Fibroblast of skin of back (primary cell): ENCODE measurements around the gene EXOC4.
"Not testable (repeated sequence)": the region's sequence is repeated elsewhere in the genome, so short reads cannot be mapped to it uniquely, and the experiment has no call there.

Source experiments
- DNase-seq: peaks from one replicate; pipeline ENCODE4 v3.0.0-alpha.2; 2013

The EXOC4 gene

GRCh38 chr7:133888061-133888930 is 635.4 kb downstream of the EXOC4 start:
- DNase-seq = no peak

GRCh38 chr7:133904776-133905175 is 651.9 kb downstream of the EXOC4 start:
- no peak for DNase-seq

- DNase-seq = not testable (repeated sequence)
Measured at GRCh38 chr7:133906553-133906952, 653.7 kb downstream of the EXOC4 start.

GRCh38 chr7:133910761-133911160 is 657.9 kb downstream of the EXOC4 start:
- DNase-seq = no peak

- no peak for DNase-seq
Measured at GRCh38 chr7:133911724-133912123, 658.8 kb downstream of the EXOC4 start.

- peak; percentile 59 for DNase-seq
Measured at GRCh38 chr7:133912916-133913697, 660.2 kb downstream of the EXOC4 start.

GRCh38 chr7:133916621-133917020 is 663.7 kb downstream of the EXOC4 start:
- no peak for DNase-seq

- DNase-seq = peak; percentile 0
Measured at GRCh38 chr7:133919810-133920209, 666.9 kb downstream of the EXOC4 start.

- no peak for DNase-seq
Measured at GRCh38 chr7:133921635-133922182, 668.8 kb downstream of the EXOC4 start.

- no peak for DNase-seq
Measured at GRCh38 chr7:133923974-133924373, 671.1 kb downstream of the EXOC4 start.

GRCh38 chr7:133931053-133931452 is 678.2 kb downstream of the EXOC4 start:
- no peak for DNase-seq

- no peak for DNase-seq
Measured at GRCh38 chr7:133932591-133932990, 679.7 kb downstream of the EXOC4 start.

- no peak for DNase-seq
Measured at GRCh38 chr7:133934262-133934976, 681.5 kb downstream of the EXOC4 start.

GRCh38 chr7:133934977-133935330 is 682.1 kb downstream of the EXOC4 start:
- DNase-seq = peak; percentile 6

- DNase-seq = peak; percentile 8
Measured at GRCh38 chr7:133936074-133936473, 683.2 kb downstream of the EXOC4 start.

GRCh38 chr7:133937786-133938185 is 684.9 kb downstream of the EXOC4 start:
- DNase-seq = no peak

- DNase-seq = no peak
Measured at GRCh38 chr7:133940368-133940767, 687.5 kb downstream of the EXOC4 start.

GRCh38 chr7:133941496-133941895 is 688.6 kb downstream of the EXOC4 start:
- DNase-seq = peak; percentile 76

- peak; percentile 25 for DNase-seq
Measured at GRCh38 chr7:133945497-133945896, 692.6 kb downstream of the EXOC4 start.

- DNase-seq = no peak
Measured at GRCh38 chr7:133947458-133948254, 694.8 kb downstream of the EXOC4 start.

GRCh38 chr7:133948588-133948987 is 695.7 kb downstream of the EXOC4 start:
- DNase-seq = no peak

- DNase-seq = no peak
Measured at GRCh38 chr7:133950855-133951254, 698.0 kb downstream of the EXOC4 start.
